Measurements from ENCODE around the gene PDE11A. TPM values are rescaled to one million over a fixed set of nuclear protein-coding genes. Genes with fewer than 3 reads are reported as not detected.

The PDE11A gene
- total and polyA plus RNA-seq, 2 experiments from 2014 or later: 1.7 to 3.6 TPM

- TF ChIP-seq, protein P1, sequence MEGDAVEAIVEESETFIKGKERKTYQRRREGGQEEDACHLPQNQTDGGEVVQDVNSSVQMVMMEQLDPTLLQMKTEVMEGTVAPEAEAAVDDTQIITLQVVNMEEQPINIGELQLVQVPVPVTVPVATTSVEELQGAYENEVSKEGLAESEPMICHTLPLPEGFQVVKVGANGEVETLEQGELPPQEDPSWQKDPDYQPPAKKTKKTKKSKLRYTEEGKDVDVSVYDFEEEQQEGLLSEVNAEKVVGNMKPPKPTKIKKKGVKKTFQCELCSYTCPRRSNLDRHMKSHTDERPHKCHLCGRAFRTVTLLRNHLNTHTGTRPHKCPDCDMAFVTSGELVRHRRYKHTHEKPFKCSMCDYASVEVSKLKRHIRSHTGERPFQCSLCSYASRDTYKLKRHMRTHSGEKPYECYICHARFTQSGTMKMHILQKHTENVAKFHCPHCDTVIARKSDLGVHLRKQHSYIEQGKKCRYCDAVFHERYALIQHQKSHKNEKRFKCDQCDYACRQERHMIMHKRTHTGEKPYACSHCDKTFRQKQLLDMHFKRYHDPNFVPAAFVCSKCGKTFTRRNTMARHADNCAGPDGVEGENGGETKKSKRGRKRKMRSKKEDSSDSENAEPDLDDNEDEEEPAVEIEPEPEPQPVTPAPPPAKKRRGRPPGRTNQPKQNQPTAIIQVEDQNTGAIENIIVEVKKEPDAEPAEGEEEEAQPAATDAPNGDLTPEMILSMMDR (IDR thresholded peaks at IDR 0.05; ENCODE audit: low read depth, low read length): no peak
- Histone ChIP-seq H3K4me1 (ENCODE audit: low read depth) (peaks cover 12% of the 10 kb centered on the region), H3K9me3 (ENCODE audit: low read depth) (no peaks in the 10 kb centered on the region), H3K27me3 (no peaks in the 10 kb centered on the region), H3K27ac (no peak overlapping the region), H3K36me3 (no peaks in the 10 kb centered on the region), H3K4me3 (no peak overlapping the region)
- DNase-seq (ENCODE audit: low read depth in 1 of 2, low spot score in 1 of 2): no peak
Observed at GRCh38 chr2:177585234-177585863, 487.2 kb downstream of the PDE11A start.

DNA sequence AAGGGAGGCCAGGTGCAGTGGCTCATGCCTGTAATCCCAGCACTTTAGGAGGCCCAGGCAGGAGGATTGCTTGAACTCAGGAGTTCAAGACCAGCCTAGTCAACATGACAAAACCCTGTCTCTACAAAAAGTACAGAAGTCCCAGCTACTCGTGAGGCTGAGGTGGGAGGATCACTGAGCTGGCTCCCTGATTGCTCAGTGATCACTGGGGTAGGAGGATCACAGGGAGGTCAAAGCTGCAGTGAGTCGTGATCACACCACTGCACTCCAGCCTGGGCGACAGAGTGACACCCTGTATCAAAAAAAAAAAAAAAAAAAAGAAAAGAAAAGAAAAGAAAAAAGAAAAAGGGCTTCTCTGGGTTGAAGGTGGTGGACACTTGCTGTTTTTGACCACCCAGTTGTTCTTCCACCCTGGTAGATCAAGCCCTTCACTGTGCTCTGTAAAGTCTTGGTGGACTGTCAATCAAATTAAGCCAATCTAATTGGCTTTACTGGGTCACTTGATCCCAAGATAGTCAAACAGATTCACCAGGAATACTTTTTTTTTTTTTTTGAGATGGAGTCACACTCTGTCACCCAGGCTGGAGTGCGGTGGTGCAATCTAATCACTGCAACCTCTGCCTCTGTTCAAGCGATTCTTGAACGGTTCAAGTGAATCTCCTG lies 488.4 kb downstream of the PDE11A start:
- DNase-seq (ENCODE audit: low read depth in 1 of 2, low spot score in 1 of 2): no peak
- Histone ChIP-seq H3K27me3 (no peaks in the 10 kb centered on the region), H3K4me3 (no peak overlapping the region), H3K9me3 (ENCODE audit: low read depth) (no peaks in the 10 kb centered on the region), H3K27ac (no peak overlapping the region), H3K36me3 (no peaks in the 10 kb centered on the region), H3K4me1 (ENCODE audit: low read depth) (peaks cover 12% of the 10 kb centered on the region)
- TF ChIP-seq, protein P1 (IDR thresholded peaks at IDR 0.05; ENCODE audit: low read depth, low read length): no peak

DNA sequence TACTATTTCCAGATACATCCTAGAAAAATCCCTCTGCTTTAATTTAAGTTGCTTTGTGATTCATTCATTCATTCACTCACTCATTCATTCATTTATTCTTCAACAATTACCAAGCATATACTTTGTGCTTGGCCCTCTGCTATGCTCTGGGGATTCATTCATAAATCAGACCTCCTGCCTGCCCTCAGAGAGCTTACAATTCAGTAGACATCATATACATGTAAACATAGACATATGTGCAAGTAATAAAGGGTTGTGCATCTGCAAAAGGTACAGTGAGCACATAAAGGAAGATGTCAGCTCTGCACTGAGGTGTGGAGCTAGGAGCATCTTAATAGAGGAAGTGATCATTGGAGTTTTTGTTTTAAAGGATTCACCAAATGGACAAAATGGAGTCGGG lies 490.6 kb downstream of the PDE11A start:
- TF ChIP-seq, protein P1 (IDR thresholded peaks at IDR 0.05; ENCODE audit: low read depth, low read length): no peak
- Histone ChIP-seq H3K36me3 (no peaks in the 10 kb centered on the region), H3K27ac (no peak overlapping the region), H3K27me3 (no peaks in the 10 kb centered on the region), H3K4me3 (no peak overlapping the region), H3K4me1 (ENCODE audit: low read depth) (peaks cover 6% of the 10 kb centered on the region), H3K9me3 (ENCODE audit: low read depth) (no peaks in the 10 kb centered on the region)
- DNase-seq (ENCODE audit: low read depth in 1 of 2, low spot score in 1 of 2): no peak

- Histone ChIP-seq H3K4me3 (no peak overlapping the region), H3K4me1 (ENCODE audit: low read depth) (no peaks in the 10 kb centered on the region)
- no peak for DNase-seq (ENCODE audit: low read depth in 1 of 2, low spot score in 1 of 2)
Observed at GRCh38 chr2:177579486-177580036, 493.0 kb downstream of the PDE11A start.

DNA sequence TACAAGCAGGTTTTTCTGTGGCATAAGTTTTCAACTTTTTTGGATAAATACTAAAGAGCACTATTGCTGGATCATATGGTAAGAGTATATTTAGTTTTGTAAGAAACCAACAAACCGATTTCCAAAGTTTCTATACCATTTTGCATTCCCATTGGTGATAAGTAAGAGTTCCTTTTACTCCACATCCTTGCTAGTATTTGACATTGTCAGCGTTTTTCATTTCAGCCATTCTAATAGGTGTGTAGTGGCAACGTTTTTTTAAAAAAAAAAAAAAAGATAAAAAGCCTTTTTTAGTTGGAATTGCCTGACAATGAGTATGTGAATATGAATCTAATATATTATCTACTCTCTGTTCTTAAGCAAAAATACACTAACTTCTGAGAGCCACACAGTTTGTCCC lies 494.1 kb downstream of the PDE11A start:
- H3K4me1 ChIP-seq (ENCODE audit: low read depth): no peaks in the 10 kb centered on the region
- no peak overlapping the region for H3K4me3 ChIP-seq
- TF ChIP-seq, protein P1 (IDR thresholded peaks at IDR 0.05; ENCODE audit: low read depth, low read length): no peak
- H3K9me3 ChIP-seq (ENCODE audit: low read depth): no peaks in the 10 kb centered on the region
- no peaks in the 10 kb centered on the region for H3K36me3 ChIP-seq
- no peaks in the 10 kb centered on the region for H3K27me3 ChIP-seq
- no peak overlapping the region for H3K27ac ChIP-seq
- no peak for DNase-seq (ENCODE audit: low read depth in 1 of 2, low spot score in 1 of 2)

More at GRCh38 chr2:177579486-177580036, 493.0 kb downstream of the PDE11A start:
- Histone ChIP-seq H3K27ac (no peak overlapping the region), H3K36me3 (no peaks in the 10 kb centered on the region), H3K9me3 (ENCODE audit: low read depth) (no peaks in the 10 kb centered on the region), H3K27me3 (no peaks in the 10 kb centered on the region)
- TF ChIP-seq, protein P1 (IDR thresholded peaks at IDR 0.05; ENCODE audit: low read depth, low read length): no peak
